ENCODE measurements around the gene RPS24. TPM values are rescaled to one million over a fixed set of nuclear protein-coding genes. Genes with fewer than 3 reads are reported as not detected.
A peak's percentile ranks its signal among the peaks of the same experiment; 100 is the strongest.
"Not testable (repeated sequence)": the region's sequence is repeated elsewhere in the genome, so short reads cannot be mapped to it uniquely, and the experiment has no call there.

The RPS24 gene
- polyA plus RNA-seq, 1 donor from 2014 or later = 1,078 TPM

GRCh38 chr10:78059906-78060702 lies 26.4 kb downstream of the RPS24 start:
- peaks cover 0 to 1% (median 0%) of the 10 kb centered on the region in 3 donors for H3K4me1 Mint-ChIP-seq
- H3K36me3 Mint-ChIP-seq = peaks cover 3% of the 10 kb centered on the region
- no peak overlapping the region for H3K27ac Mint-ChIP-seq
- H3K4me3 Mint-ChIP-seq = no peak overlapping the region
- no peaks in the 10 kb centered on the region for H3K9me3 Mint-ChIP-seq
- no peaks in the 10 kb centered on the region for H3K27me3 Mint-ChIP-seq

GRCh38 chr10:78062296-78062695 lies 28.6 kb downstream of the RPS24 start:
- H3K9me3 Mint-ChIP-seq = no peaks in the 10 kb centered on the region
- no peak overlapping the region for H3K4me3 Mint-ChIP-seq
- H3K27ac Mint-ChIP-seq = no peak overlapping the region
- H3K27me3 Mint-ChIP-seq = peaks cover 2% of the 10 kb centered on the region
- peaks cover 0 to 1% (median 0%) of the 10 kb centered on the region in 3 donors for H3K4me1 Mint-ChIP-seq
- peaks cover 1% of the 10 kb centered on the region for H3K36me3 Mint-ChIP-seq

- H3K36me3 Mint-ChIP-seq = peaks cover 2% of the 10 kb centered on the region
- no peak overlapping the region for H3K4me3 Mint-ChIP-seq
- H3K9me3 Mint-ChIP-seq = no peaks in the 10 kb centered on the region
- H3K27me3 Mint-ChIP-seq = peaks cover 4% of the 10 kb centered on the region
- H3K27ac Mint-ChIP-seq = no peak overlapping the region
- H3K4me1 Mint-ChIP-seq = peaks cover 0 to 1% (median 0%) of the 10 kb centered on the region in 3 donors
These were observed 29.6 kb downstream of the RPS24 start for GRCh38 chr10:78063236-78063635.

GRCh38 chr10:78064919-78065318 lies 31.3 kb downstream of the RPS24 start:
- not testable (repeated sequence) for H3K36me3 Mint-ChIP-seq, H3K27ac Mint-ChIP-seq, H3K4me1 Mint-ChIP-seq, H3K27me3 Mint-ChIP-seq, H3K9me3 Mint-ChIP-seq, H3K4me3 Mint-ChIP-seq

- no peak overlapping the region for H3K4me3 Mint-ChIP-seq
- no peaks in the 10 kb centered on the region for H3K9me3 Mint-ChIP-seq
- H3K27me3 Mint-ChIP-seq = peaks cover 4% of the 10 kb centered on the region
- H3K36me3 Mint-ChIP-seq = peaks cover 2% of the 10 kb centered on the region
- H3K27ac Mint-ChIP-seq = no peak overlapping the region
- peaks cover 0 to 1% (median 0%) of the 10 kb centered on the region in 3 donors for H3K4me1 Mint-ChIP-seq
These were observed 31.9 kb downstream of the RPS24 start for GRCh38 chr10:78065611-78066010.

GRCh38 chr10:78066012-78066411 lies 32.3 kb downstream of the RPS24 start:
- peaks cover 2% of the 10 kb centered on the region for H3K36me3 Mint-ChIP-seq
- no peaks in the 10 kb centered on the region for H3K9me3 Mint-ChIP-seq
- H3K4me1 Mint-ChIP-seq = peaks cover 0 to 1% (median 0%) of the 10 kb centered on the region in 3 donors
- H3K27ac Mint-ChIP-seq = no peak overlapping the region
- no peak overlapping the region for H3K4me3 Mint-ChIP-seq
- H3K27me3 Mint-ChIP-seq = peaks cover 4% of the 10 kb centered on the region

GRCh38 chr10:78066728-78067430 lies 33.2 kb downstream of the RPS24 start:
- Mint-ChIP-seq H3K27me3 (peaks cover 4% of the 10 kb centered on the region), H3K9me3 (no peaks in the 10 kb centered on the region), H3K27ac (no peak overlapping the region), H3K4me1 (peaks cover 0 to 1% (median 0%) of the 10 kb centered on the region in 3 donors), H3K4me3 (no peak overlapping the region), H3K36me3 (peaks cover 2% of the 10 kb centered on the region)

GRCh38 chr10:78069151-78069550 lies 35.5 kb downstream of the RPS24 start:
- H3K27me3 Mint-ChIP-seq = peaks cover 4% of the 10 kb centered on the region
- H3K4me1 Mint-ChIP-seq = no peaks in the 10 kb centered on the region
- no peak overlapping the region for H3K27ac Mint-ChIP-seq
- no peak overlapping the region for H3K4me3 Mint-ChIP-seq
- peaks cover 5% of the 10 kb centered on the region for H3K36me3 Mint-ChIP-seq
- H3K9me3 Mint-ChIP-seq = peaks cover 0 to under 1% (median 0%) of the 10 kb centered on the region in 3 donors

- not testable (repeated sequence) for H3K27ac Mint-ChIP-seq, H3K4me3 Mint-ChIP-seq, H3K36me3 Mint-ChIP-seq, H3K4me1 Mint-ChIP-seq, H3K9me3 Mint-ChIP-seq, H3K27me3 Mint-ChIP-seq
These were observed 36.4 kb downstream of the RPS24 start for GRCh38 chr10:78070064-78070463.

GRCh38 chr10:78070726-78071125 lies 37.1 kb downstream of the RPS24 start:
- Mint-ChIP-seq H3K36me3 (peaks cover 7% of the 10 kb centered on the region), H3K4me1 (no peaks in the 10 kb centered on the region), H3K9me3 (peaks cover 0 to 7% (median 4%) of the 10 kb centered on the region in 3 donors), H3K27me3 (peaks cover 4% of the 10 kb centered on the region), H3K4me3 (no peak overlapping the region), H3K27ac (peak overlapping the region in 1 of 3 donors; percentile 11)

- Mint-ChIP-seq H3K36me3 (peaks cover 7% of the 10 kb centered on the region), H3K9me3 (peaks cover 0 to 7% (median 4%) of the 10 kb centered on the region in 3 donors), H3K4me3 (peak overlapping the region in 1 of 4 donors; percentile 58), H3K4me1 (no peaks in the 10 kb centered on the region), H3K27ac (no peak overlapping the region), H3K27me3 (peaks cover 3% of the 10 kb centered on the region)
These were observed 37.6 kb downstream of the RPS24 start for GRCh38 chr10:78071140-78071856.

- Mint-ChIP-seq H3K4me1 (no peaks in the 10 kb centered on the region), H3K4me3 (no peak overlapping the region), H3K36me3 (peaks cover 6% of the 10 kb centered on the region), H3K27me3 (peaks cover 2% of the 10 kb centered on the region), H3K27ac (no peak overlapping the region), H3K9me3 (peaks cover 0 to 7% (median 4%) of the 10 kb centered on the region in 3 donors)
These were observed 38.2 kb downstream of the RPS24 start for GRCh38 chr10:78071857-78072179.

- Mint-ChIP-seq H3K27me3 (peaks cover under 1% of the 10 kb centered on the region), H3K4me1 (no peaks in the 10 kb centered on the region), H3K9me3 (peaks cover 0 to 7% (median 4%) of the 10 kb centered on the region in 3 donors), H3K36me3 (peaks cover 5% of the 10 kb centered on the region), H3K4me3 (no peak overlapping the region), H3K27ac (peak overlapping the region in 1 of 3 donors; percentile 35)
These were observed 38.8 kb downstream of the RPS24 start for GRCh38 chr10:78072504-78072903.

GRCh38 chr10:78075806-78076205 lies 42.1 kb downstream of the RPS24 start:
- not testable (repeated sequence) for H3K27ac Mint-ChIP-seq, H3K4me1 Mint-ChIP-seq, H3K36me3 Mint-ChIP-seq, H3K9me3 Mint-ChIP-seq, H3K4me3 Mint-ChIP-seq, H3K27me3 Mint-ChIP-seq
